GM18951 (cell line): ENCODE results near the gene PLCB2.

ENCODE experiments used
- POLR2A ChIP-seq: IDR thresholded peaks from 4 replicates; pipeline ENCODE4 v1.6.1; 2011; ENCODE audit warnings: mild to moderate bottlenecking; ENCODE audit not compliant: insufficient read length, insufficient read depth; ENCODE audit errors: extremely low read depth
- in situ Hi-C: fragments of 300-500 bp; cut with MboI; formaldehyde crosslinking; loops from one replicate; pipeline ENCODE4 v1.12.0; 2022; ENCODE audit warnings: low sequenced_read_pairs, mixed read lengths, inconsistent platforms; ENCODE audit not compliant: unreplicated experiment

Gene PLCB2

GRCh38 chr15:40296561-40297230, 11.0 kb downstream of the PLCB2 start:
- TF ChIP-seq POLR2A = no peak
- in situ Hi-C loops = no loop called here

DNA sequence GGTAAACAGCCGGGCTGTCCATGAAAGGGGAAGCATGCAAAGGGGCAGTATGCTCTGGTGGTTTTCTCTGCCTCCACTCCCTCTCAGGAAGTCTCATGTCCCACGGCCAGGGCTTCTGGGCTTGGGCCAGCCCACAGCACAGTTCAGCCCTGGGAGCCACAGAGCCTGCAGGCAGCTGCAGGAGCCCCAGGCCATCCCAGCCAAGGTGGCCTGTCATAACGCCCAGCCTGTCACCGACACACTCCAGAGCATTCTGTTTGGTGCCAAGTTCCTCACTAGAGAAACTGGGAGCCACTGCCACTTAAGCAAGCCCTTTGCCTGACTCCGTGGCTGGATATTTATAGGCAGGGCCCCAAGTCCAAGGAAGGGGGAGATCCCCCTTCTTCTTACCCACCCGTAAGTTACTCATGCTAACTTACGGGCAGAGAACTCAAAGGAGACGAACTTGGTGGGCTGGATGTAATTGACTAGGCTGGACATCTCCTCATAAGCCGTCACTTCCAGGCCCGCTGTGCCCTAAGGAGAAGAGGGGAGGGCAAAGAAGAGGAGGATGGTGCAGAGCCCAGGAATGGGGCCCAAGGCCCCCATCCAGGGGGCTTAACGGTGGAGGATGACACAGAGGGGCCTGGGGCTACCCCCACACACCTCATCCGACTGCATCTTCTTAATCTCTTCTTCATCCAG, 11.7 kb downstream of the PLCB2 start:
- in situ Hi-C loops = no loop called here
- no peak for TF ChIP-seq POLR2A

DNA sequence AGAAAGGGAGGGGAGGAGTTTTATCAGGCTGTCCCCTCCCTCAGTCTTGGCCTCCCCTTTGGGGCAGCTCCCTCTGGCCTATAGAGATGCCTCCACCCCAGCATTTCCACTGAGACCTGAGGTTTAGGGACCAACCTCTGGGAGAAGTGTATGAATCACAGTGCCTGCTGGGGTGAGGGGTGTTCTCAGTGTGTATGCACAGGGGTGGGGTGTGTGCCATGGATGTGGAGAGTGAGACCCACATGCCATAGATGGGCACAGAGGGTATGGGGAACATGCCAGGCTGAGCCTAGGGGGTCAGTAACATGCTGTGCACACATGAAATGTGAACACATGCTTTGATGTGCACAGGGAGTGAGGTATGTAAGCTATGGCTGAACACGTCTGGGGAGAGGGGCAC, 12.4 kb downstream of the PLCB2 start:
- in situ Hi-C loops = no loop called here
- no peak for TF ChIP-seq POLR2A

DNA sequence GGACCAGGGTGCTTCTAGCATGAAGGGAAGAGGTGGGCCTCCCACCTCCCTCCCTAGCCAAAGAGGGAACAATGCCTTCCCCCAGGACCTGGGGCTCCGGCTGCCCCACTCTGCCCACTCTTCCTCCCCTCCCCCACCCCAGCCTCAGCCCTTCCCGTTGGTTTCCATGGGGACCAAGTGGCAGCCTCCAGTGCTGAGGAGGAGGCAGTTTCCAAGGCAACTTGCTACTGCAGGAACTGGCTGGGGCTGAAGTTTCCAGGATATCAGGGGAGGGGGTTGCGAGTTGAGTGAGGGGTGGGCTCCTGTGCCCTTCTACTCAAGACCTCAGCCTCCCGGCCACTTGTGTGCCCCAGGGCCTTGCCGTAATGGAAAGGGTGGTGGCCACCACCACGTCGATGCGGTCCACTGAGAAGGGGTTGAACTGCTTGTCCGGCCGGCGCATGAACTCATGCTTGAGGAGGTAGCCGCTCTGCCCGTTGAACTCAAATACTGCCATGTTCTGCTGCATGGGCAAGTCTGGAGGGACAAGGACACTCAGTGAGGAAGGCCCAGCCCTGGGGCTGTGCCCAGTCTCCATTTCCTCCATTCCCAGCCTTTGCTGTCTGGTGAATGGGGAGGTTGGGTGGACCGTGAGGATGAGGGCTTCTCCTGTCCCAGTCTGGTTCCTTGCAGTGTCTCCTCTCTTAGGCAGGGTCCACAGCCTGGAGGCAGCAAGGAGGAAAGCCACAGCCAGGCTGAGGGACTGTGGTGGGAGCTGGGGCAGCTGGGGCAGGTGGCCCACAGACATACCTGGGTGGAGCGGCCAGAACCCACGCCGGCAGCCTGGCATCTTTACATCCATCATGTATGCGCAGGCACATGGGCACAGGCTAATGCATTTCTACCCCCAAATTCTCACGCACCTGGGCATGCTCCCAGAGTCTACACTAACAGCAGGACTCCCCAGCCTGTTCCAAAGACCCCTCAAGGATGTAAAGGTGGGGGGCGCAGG, 13.5 kb downstream of the PLCB2 start:
- in situ Hi-C loops = no loop called here
- TF ChIP-seq POLR2A = no peak

- TF ChIP-seq POLR2A = no peak
- in situ Hi-C loops = no loop called here
Observed at GRCh38 chr15:40293006-40293405, 14.7 kb downstream of the PLCB2 start.

DNA sequence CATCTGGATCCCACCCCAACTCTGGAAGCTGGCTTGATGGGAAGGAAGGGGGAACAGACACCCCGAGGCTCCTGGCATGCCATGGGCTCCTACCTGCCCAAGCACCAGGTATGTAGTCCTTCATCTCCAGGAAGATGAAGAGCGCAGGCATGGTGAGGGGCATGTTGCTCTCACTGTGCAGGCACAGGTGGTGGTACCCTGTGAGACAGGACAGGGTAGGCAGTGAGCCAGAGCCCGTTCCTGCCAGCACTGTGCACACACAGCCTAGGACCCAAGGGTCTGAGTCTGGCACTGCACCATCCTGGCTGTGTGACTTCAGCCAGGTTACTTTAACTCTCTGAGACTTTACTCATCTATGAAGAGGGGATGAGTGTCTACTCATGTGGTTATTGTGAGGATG, 15.5 kb downstream of the PLCB2 start:
- no peak for TF ChIP-seq POLR2A
- in situ Hi-C loops = no loop called here

GRCh38 chr15:40290918-40291574, 16.7 kb downstream of the PLCB2 start:
- TF ChIP-seq POLR2A = no peak
- in situ Hi-C loops = no loop called here

DNA sequence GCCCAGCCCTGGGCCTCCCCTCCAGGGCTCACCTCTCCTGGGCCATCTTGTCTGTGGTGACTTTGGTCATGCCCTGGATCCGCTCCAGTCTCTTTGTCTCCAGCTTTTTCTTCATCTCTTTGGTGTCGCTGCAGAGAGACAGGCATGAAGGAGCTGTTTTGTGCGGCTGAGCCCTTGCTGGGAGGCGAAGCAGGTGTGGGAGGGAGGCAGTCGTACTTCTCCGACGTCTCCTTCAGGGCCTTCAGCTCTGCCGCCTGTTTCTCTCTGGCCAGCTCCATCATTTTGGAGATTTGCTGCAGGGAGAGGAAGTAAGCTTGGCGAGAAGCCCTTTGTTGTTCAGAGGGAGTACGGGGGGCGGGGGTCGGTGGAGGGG, 17.2 kb downstream of the PLCB2 start:
- no peak for TF ChIP-seq POLR2A
- in situ Hi-C loops = no loop called here

DNA sequence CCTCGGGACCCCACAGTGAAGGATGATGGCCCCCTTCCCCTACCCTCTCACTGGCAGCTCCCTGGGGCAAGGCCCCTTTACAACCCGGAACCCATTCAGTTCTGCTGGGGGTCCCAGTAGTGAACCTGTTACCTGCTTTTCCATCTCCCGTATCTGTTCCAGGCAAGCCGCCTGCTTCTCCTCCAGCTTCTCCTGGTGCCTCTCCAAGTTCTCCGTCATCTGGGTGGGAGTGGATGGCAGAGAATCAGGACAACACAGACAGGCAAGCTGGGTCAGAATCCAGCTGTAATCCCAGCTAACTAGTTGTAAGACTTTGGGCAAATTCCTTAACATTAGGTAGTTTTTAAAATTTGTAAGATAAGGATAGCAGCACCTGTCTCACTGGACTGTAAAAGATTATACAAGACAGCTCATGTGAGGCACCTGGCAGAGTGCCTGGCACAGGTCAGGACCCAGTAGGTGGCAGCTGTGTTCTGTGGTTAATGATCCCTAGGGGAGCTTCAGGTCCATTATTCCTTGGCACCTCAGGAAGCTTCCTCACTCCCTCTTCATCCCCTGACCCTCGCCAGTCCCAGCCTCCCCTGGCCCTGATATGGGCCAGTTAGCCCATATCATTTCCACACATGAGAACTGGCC, 18.5 kb downstream of the PLCB2 start:
- in situ Hi-C loops = no loop called here
- TF ChIP-seq POLR2A = no peak

- in situ Hi-C loops = no loop called here
- no peak for TF ChIP-seq POLR2A
Observed at GRCh38 chr15:40287968-40288367, 19.8 kb downstream of the PLCB2 start.

- no peak for TF ChIP-seq POLR2A
- in situ Hi-C loops = no loop called here
Observed at GRCh38 chr15:40287505-40287904, 20.2 kb downstream of the PLCB2 start.

DNA sequence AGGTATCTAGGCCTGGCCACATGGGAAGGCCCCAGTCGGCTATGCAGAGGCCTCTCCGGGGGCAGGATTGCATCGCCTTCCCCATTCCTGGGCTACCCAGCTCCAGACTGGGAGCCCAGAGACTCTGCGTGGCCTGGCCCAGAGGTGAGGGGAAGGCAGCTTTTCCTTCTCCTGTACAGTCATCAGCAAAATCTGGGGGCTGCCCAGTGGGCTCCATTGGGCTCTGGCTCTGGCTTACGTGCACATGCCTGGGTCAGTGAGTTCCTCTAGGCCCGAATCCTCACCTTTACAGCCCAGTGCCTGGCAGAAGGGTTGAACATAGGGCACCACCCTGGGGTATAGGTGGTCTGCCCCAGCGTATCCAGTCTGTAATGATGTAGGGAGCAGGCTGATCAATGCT, 20.9 kb downstream of the PLCB2 start:
- in situ Hi-C loops = no loop called here

More for the DNA sequence above, 20.9 kb downstream of the PLCB2 start:
- TF ChIP-seq POLR2A = no peak
